ENCODE measurements around the gene ZC3H12D. TPM values are rescaled to one million over a fixed set of nuclear protein-coding genes. Genes with fewer than 3 reads are reported as not detected.

The ZC3H12D gene
- polyA plus RNA-seq, 1 of the 3 experiments (the other 2 are of a cell fraction) = 0.03 TPM

GRCh38 chr6:149510793-149511512 is 26.1 kb upstream of the ZC3H12D start:
- no peaks in the 10 kb centered on the region for H3K9me3 ChIP-seq
- CTCF ChIA-PET = no interaction called here

GRCh38 chr6:149508485-149508884 is 23.7 kb upstream of the ZC3H12D start:
- WGBS (ENCODE audit: low lambda C conversion rate) = 83% methylated on average over 3 of the region's 3 CpGs

More at GRCh38 chr6:149510793-149511512, 26.1 kb upstream of the ZC3H12D start:
- POLR2A ChIA-PET = no interaction called here
- Histone ChIP-seq H3K9ac (no peak overlapping the region), H3K27ac (ENCODE audit: low read depth in 2 of 2, low read length in 1 of 2) (no peak overlapping the region), H3K4me2 (no peak overlapping the region), H3K36me3 (replicated peaks in 1 of 2; ENCODE audit: control insufficient read depth in 1 of 2, insufficient read depth in 2 of 2, low read length in 1 of 2) (peaks cover 29 to 46% of the 10 kb centered on the region in 2 experiments), H3F3A (replicated peaks; ENCODE audit: insufficient read depth) (peaks cover 10% of the 10 kb centered on the region), H3K9me2 (no peaks in the 10 kb centered on the region), H3K4me1 (ENCODE audit: control insufficient read depth in 1 of 2, insufficient read depth in 2 of 2, low read depth in 1 of 2, low read length in 1 of 2) (peaks cover 0 to 3% of the 10 kb centered on the region in 2 experiments; a peak in 1 of 4 replicates), H4K20me1 (ENCODE audit: insufficient read depth) (no peaks in the 10 kb centered on the region), H3K79me2 (ENCODE audit: insufficient read depth) (peaks cover 4% of the 10 kb centered on the region; the same call in 1 of the 2 replicates), H3K4me3 (ENCODE audit: low read depth in 2 of 2, low read length in 1 of 2) (no peak overlapping the region), H3K27me3 (ENCODE audit: insufficient read depth) (no peaks in the 10 kb centered on the region), H2AFZ (ENCODE audit: low read depth) (no peak overlapping the region)
- no peak for DNase-seq
- WGBS (ENCODE audit: low lambda C conversion rate) = 94% methylated on average over 3 of the region's 4 CpGs
- TF ChIP-seq EZH2phosphoT487 (IDR thresholded peaks at IDR 0.05; ENCODE audit: borderline replicate concordance, low read depth) (no peak), MXI1 (IDR thresholded peaks at IDR 0.05; ENCODE audit: low read depth, low read length) (no peak)

More at GRCh38 chr6:149508485-149508884, 23.7 kb upstream of the ZC3H12D start:
- Histone ChIP-seq H3K9me2 (no peaks in the 10 kb centered on the region), H3K9ac (no peak overlapping the region), H3K4me1 (ENCODE audit: control insufficient read depth in 1 of 2, insufficient read depth in 2 of 2, low read depth in 1 of 2, low read length in 1 of 2) (peaks cover 0 to 3% of the 10 kb centered on the region in 2 experiments; a peak in 1 of 4 replicates), H4K20me1 (ENCODE audit: insufficient read depth) (no peaks in the 10 kb centered on the region), H3F3A (replicated peaks; ENCODE audit: insufficient read depth) (peaks cover 14% of the 10 kb centered on the region), H3K4me2 (no peak overlapping the region), H3K27ac (ENCODE audit: low read depth in 2 of 2, low read length in 1 of 2) (no peak overlapping the region), H3K9me3 (no peaks in the 10 kb centered on the region), H2AFZ (ENCODE audit: low read depth) (no peak overlapping the region), H3K27me3 (ENCODE audit: insufficient read depth) (no peaks in the 10 kb centered on the region), H3K79me2 (ENCODE audit: insufficient read depth) (peaks cover 4% of the 10 kb centered on the region; the same call in 1 of the 2 replicates), H3K36me3 (replicated peaks in 1 of 2; ENCODE audit: control insufficient read depth in 1 of 2, insufficient read depth in 2 of 2, low read length in 1 of 2) (peaks cover 42 to 53% of the 10 kb centered on the region in 2 experiments), H3K4me3 (ENCODE audit: low read depth in 2 of 2, low read length in 1 of 2) (no peak overlapping the region)
- CTCF ChIA-PET = interaction anchor here (1.0 to 7.7 kb wide), 4 partner anchors 8 to 480 kb away, joined by 4 to 44 read pairs (median 6); no protein-coding TSS in a partner anchor
- TF ChIP-seq CTCF (IDR thresholded peaks at IDR 0.05) = no peak
- no peak for TF ChIP-seq ELF1 (IDR thresholded peaks at IDR 0.05)
- TF ChIP-seq USF2 (IDR thresholded peaks at IDR 0.05; ENCODE audit: borderline replicate concordance, low read depth, low read length) = no peak
- no peak for TF ChIP-seq RAD21 (IDR thresholded peaks at IDR 0.05; ENCODE audit: low read length)
- no peak for TF ChIP-seq USF1 (IDR thresholded peaks at IDR 0.05; ENCODE audit: borderline replicate concordance, low read depth)
- no peak for TF ChIP-seq IRF3 (IDR thresholded peaks at IDR 0.05; ENCODE audit: low read depth, low read length)
- no peak for TF ChIP-seq GATA2 (CRISPR knock-in tag; IDR thresholded peaks at IDR 0.05)
- no peak for TF ChIP-seq FOXM1 (IDR thresholded peaks at IDR 0.05; ENCODE audit: low read depth)
- no peak for TF ChIP-seq TCF12 (IDR thresholded peaks at IDR 0.05)
- POLR2A ChIA-PET = no interaction called here
- DNase-seq = no peak
